ENCODE results near the gene SH3D19. TPM values are rescaled to one million over a fixed set of nuclear protein-coding genes. Genes with fewer than 3 reads are reported as not detected.
A peak's percentile ranks its signal among the peaks of the same experiment; 100 is the strongest.
"Not testable (repeated sequence)": the region's sequence is repeated elsewhere in the genome, so short reads cannot be mapped to it uniquely, and the experiment has no call there.

The SH3D19 gene
- total RNA-seq, 2 donors from 2014 or later, result 107 to 118 TPM

- no peaks in the 10 kb centered on the region for H3K36me3 ChIP-seq
- H3K9me3 ChIP-seq, result no peaks in the 10 kb centered on the region
- TF ChIP-seq, protein P1, sequence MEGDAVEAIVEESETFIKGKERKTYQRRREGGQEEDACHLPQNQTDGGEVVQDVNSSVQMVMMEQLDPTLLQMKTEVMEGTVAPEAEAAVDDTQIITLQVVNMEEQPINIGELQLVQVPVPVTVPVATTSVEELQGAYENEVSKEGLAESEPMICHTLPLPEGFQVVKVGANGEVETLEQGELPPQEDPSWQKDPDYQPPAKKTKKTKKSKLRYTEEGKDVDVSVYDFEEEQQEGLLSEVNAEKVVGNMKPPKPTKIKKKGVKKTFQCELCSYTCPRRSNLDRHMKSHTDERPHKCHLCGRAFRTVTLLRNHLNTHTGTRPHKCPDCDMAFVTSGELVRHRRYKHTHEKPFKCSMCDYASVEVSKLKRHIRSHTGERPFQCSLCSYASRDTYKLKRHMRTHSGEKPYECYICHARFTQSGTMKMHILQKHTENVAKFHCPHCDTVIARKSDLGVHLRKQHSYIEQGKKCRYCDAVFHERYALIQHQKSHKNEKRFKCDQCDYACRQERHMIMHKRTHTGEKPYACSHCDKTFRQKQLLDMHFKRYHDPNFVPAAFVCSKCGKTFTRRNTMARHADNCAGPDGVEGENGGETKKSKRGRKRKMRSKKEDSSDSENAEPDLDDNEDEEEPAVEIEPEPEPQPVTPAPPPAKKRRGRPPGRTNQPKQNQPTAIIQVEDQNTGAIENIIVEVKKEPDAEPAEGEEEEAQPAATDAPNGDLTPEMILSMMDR (IDR thresholded peaks at IDR 0.05), result no peak
- no peak overlapping the region for H3K27ac ChIP-seq
- no peak for DNase-seq (ENCODE audit: low spot score)
- no peaks in the 10 kb centered on the region for H3K27me3 ChIP-seq
- peaks cover 0 to 14% of the 10 kb centered on the region in 2 donors for H3K4me1 ChIP-seq
- no peak overlapping the region for H3K4me3 ChIP-seq
Observed at GRCh38 chr4:151266497-151266896, 58.9 kb downstream of the SH3D19 start.

DNA sequence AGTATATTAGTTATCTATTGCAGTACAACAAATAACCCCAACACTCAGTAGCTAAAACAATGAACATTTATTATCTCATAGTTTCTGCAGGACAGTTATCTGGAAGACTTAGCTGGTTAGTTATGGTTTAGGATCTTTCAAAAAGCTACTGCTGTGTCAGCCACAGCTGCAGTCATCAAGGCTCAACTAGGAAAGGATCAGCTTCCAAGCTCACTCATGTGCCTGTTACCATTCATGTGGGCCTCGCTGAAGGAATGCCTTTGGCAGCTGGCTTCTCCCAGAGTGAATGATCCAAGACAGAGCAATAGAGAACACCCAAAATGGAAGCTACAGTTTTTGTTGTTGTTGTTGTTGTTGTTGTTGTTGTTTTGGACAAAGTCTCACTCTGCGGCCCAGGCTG, 62.0 kb downstream of the SH3D19 start:
- H3K36me3 ChIP-seq, result no peaks in the 10 kb centered on the region
- H3K9me3 ChIP-seq, result no peaks in the 10 kb centered on the region
- no peak overlapping the region for H3K4me3 ChIP-seq
- no peaks in the 10 kb centered on the region for H3K27me3 ChIP-seq
- peaks cover 0 to 14% of the 10 kb centered on the region in 2 donors for H3K4me1 ChIP-seq
- no peak overlapping the region for H3K27ac ChIP-seq
- DNase-seq (ENCODE audit: low spot score), result no peak
- TF ChIP-seq, protein P1 (IDR thresholded peaks at IDR 0.05), result no peak

DNA sequence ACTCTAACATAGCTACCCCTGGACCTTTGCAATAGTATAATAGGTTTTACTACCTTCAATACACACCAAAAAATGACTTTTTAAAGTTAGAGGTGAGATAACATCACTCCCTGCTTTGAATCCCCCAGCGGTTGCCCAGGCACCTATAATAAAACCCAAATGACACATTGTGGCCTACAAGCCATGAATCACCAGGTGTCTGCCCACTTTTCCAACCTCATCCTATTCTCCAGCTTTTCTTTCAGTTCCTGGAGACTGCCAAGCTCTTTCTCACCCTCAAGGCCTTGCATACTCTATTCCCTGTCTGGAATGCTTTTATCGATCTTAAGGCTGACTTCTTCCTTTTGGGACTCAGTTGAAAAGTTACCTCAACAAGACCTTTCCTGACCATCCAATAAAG, 64.9 kb downstream of the SH3D19 start:
- TF ChIP-seq, protein P1 (IDR thresholded peaks at IDR 0.05), result no peak
- Histone ChIP-seq H3K36me3 (no peaks in the 10 kb centered on the region), H3K9me3 (no peaks in the 10 kb centered on the region), H3K4me3 (no peak overlapping the region), H3K27me3 (no peaks in the 10 kb centered on the region), H3K27ac (no peak overlapping the region), H3K4me1 (peaks cover 0 to 14% of the 10 kb centered on the region in 2 donors)
- no peak for DNase-seq (ENCODE audit: low spot score)

DNA sequence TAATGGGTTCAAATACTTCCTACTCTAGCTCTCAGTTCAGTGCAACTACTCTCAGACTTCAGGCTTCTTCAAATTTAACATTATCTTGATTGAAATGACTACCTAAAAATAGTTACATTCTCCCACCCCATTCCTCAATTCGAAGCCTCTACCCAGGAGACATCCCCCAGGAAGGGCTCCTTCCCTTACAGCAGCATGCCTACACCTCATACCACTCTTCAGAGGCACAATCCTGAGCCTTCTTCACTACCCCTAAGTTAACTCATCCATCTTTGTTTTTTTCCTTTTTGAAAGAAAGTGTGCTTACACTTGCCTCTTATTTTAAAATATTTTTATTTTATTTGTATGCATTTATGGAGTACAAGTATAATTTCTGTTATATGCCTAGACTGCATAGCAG, 65.7 kb downstream of the SH3D19 start:
- no peaks in the 10 kb centered on the region for H3K27me3 ChIP-seq
- TF ChIP-seq, protein P1 (IDR thresholded peaks at IDR 0.05), result no peak
- no peak overlapping the region for H3K4me3 ChIP-seq
- no peaks in the 10 kb centered on the region for H3K9me3 ChIP-seq
- no peaks in the 10 kb centered on the region for H3K36me3 ChIP-seq
- H3K4me1 ChIP-seq, result peaks cover 0 to 14% of the 10 kb centered on the region in 2 donors
- no peak for DNase-seq (ENCODE audit: low spot score)
- H3K27ac ChIP-seq, result no peak overlapping the region

DNA sequence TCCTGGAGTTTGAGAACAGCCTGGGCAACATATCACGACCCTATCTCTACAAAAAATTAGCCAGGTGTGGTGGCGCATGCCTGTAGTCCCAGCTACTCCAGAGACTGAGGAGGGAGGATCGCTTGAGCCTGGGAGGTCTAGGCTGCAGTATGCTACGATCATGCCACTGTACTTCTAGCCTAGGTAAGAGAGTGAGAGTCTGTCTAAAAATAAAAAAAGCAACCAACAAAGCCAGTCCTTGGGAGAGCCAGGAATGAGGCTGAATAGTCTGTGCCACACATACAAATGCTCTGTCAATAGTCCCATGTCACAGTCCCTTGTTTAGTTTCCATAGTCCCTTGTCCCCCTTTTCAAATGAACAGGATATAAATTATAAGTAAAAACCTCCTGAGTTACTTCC, 67.7 kb downstream of the SH3D19 start:
- Histone ChIP-seq H3K4me3 (no peak overlapping the region), H3K36me3 (no peaks in the 10 kb centered on the region), H3K27ac (peak overlapping the region; percentile 15 to 35), H3K9me3 (no peaks in the 10 kb centered on the region), H3K4me1 (peaks cover 0 to 8% of the 10 kb centered on the region in 2 donors), H3K27me3 (no peaks in the 10 kb centered on the region)
- TF ChIP-seq, protein P1 (IDR thresholded peaks at IDR 0.05), result no peak
- DNase-seq (ENCODE audit: low spot score), result no peak

- no peak for DNase-seq (ENCODE audit: low spot score)
- TF ChIP-seq, protein P1 (IDR thresholded peaks at IDR 0.05), result no peak
- H3K9me3 ChIP-seq, result no peaks in the 10 kb centered on the region
- H3K27ac ChIP-seq, result no peak overlapping the region
- H3K4me1 ChIP-seq, result peaks cover 0 to 11% of the 10 kb centered on the region in 2 donors
- H3K27me3 ChIP-seq, result no peaks in the 10 kb centered on the region
- H3K4me3 ChIP-seq, result no peak overlapping the region
- no peaks in the 10 kb centered on the region for H3K36me3 ChIP-seq
Observed at GRCh38 chr4:151256134-151256533, 69.3 kb downstream of the SH3D19 start.

- not testable (repeated sequence) for DNase-seq (ENCODE audit: low spot score); H3K9me3 ChIP-seq; H3K27ac ChIP-seq; H3K4me3 ChIP-seq; H3K27me3 ChIP-seq; H3K36me3 ChIP-seq
- H3K4me1 ChIP-seq, result peaks cover 0 to 11% of the 10 kb centered on the region in 2 donors
Observed at GRCh38 chr4:151255680-151256079, 69.7 kb downstream of the SH3D19 start.

DNA sequence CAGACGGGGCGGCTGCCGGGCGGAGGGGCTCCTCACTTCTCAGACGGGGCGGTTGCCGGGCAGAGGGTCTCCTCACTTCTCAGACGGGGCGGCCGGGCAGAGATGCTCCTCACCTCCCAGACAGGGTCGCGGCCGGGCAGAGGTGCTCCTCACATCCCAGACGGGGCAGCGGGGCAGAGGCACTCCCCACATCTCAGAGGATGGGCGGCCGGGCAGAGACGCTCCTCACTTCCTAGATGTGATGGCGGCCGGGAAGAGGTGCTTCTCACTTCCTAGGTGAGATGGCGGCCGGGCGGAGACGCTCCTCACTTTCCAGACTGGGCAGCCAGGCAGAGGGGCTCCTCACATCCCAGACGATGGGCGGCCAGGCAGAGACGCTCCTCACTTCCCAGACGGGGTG, 70.2 kb downstream of the SH3D19 start:
- H3K27me3 ChIP-seq; H3K36me3 ChIP-seq; DNase-seq (ENCODE audit: low spot score); H3K27ac ChIP-seq; H3K9me3 ChIP-seq; H3K4me3 ChIP-seq: not testable (repeated sequence)
- H3K4me1 ChIP-seq, result peaks cover 0 to 11% of the 10 kb centered on the region in 2 donors

All from right atrium auricular region (tissue), 2 donors.